Measurements from ENCODE around the gene ACSM2A. TPM values are rescaled to one million over a fixed set of nuclear protein-coding genes. Genes with fewer than 3 reads are reported as not detected.
"Not testable (repeated sequence)": the region's sequence is repeated elsewhere in the genome, so short reads cannot be mapped to it uniquely, and the experiment has no call there.

Gene ACSM2A
- total RNA-seq, 1 donor from 2014 or later: 3.8 TPM

DNA sequence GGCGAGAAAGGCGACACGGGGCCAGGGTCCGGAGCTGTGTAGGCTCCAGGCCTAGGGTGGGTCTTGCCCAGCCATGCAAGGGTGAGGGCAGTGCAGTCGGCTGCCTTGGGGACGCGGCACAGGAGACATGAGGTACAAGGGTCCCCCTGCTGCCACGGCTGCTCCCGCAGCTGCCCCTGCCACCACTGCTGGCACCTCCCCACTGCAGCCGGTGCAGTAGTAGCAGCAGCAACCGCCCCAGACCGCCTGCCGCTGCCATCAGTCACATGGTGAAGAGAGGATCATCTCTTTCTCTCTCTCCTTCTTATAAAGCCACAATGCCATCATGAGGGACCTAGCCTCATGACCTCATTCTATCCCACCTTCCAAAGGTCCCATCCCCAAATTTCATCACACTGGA, 80.5 kb downstream of the ACSM2A start:
- H3K9me3 Mint-ChIP-seq; H3K4me1 Mint-ChIP-seq (ENCODE audit: low read depth); H3K36me3 Mint-ChIP-seq (ENCODE audit: low read depth); intact Hi-C loops (cut with micrococcal nuclease); H3K27ac Mint-ChIP-seq; H3K4me3 Mint-ChIP-seq (ENCODE audit: low read depth); DNase-seq (ENCODE audit: low spot score); H3K27me3 Mint-ChIP-seq (ENCODE audit: low read depth): not testable (repeated sequence)

GRCh38 chr16:20532284-20532792, 81.0 kb downstream of the ACSM2A start:
- intact Hi-C loops (cut with micrococcal nuclease); H3K27ac Mint-ChIP-seq; H3K9me3 Mint-ChIP-seq; H3K4me1 Mint-ChIP-seq (ENCODE audit: low read depth); DNase-seq (ENCODE audit: low spot score); H3K27me3 Mint-ChIP-seq (ENCODE audit: low read depth); H3K36me3 Mint-ChIP-seq (ENCODE audit: low read depth); H3K4me3 Mint-ChIP-seq (ENCODE audit: low read depth): not testable (repeated sequence)

DNA sequence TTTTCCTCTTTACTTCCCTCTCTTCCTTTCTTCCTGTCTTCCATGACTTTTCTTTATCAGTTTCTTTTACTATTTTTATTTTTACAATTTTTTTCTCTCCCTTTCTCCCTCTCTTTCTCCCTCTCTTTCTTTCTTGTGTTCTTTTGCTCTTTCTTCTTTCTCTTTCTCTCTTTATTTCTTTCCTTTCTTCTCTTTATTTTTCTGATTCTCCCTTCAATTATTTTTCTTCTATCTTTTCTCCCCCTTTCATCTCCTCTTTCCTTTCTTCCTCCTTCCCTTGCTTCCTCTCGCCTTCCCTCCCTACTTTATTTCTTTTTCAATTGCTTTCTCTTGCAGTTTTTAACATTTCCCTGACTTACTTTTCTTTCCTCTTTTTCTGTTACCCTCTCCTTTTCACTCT, 85.3 kb downstream of the ACSM2A start:
- H3K27me3 Mint-ChIP-seq (ENCODE audit: low read depth); H3K36me3 Mint-ChIP-seq (ENCODE audit: low read depth); H3K4me1 Mint-ChIP-seq (ENCODE audit: low read depth); H3K27ac Mint-ChIP-seq; H3K9me3 Mint-ChIP-seq; DNase-seq (ENCODE audit: low spot score); H3K4me3 Mint-ChIP-seq (ENCODE audit: low read depth); intact Hi-C loops (cut with micrococcal nuclease): not testable (repeated sequence)

Other genes with a start within 250 kb of the ACSM2A start
- not detected in 2 replicates for gene GP2, start 124.0 kb upstream of the ACSM2A start, total RNA-seq
- not detected in 2 replicates for gene UMOD, start 98.8 kb upstream of the ACSM2A start, total RNA-seq
- gene PDILT, start 46.8 kb upstream of the ACSM2A start, total RNA-seq: 0.07 TPM in 1 of 2 replicates, not detected in the other
- gene ACSM5, start 42.0 kb upstream of the ACSM2A start, total RNA-seq: not detected in 2 replicates
- 2.3 and 2.6 TPM in 2 replicates for gene ACSM2B, start 124.8 kb downstream of the ACSM2A start, total RNA-seq
- gene ACSM1, start 246.2 kb downstream of the ACSM2A start, total RNA-seq: 1.6 and 1.7 TPM in 2 replicates